IMR-90 (cell line): ENCODE measurements around the gene SASS6.

ENCODE experiments used
- CTCF ChIP-seq: conservative IDR thresholded peaks from 2 replicates; pipeline ENCODE4 v1.5.1; 2012; ENCODE audit warnings: mild to moderate bottlenecking, low read depth, low read length, improper control_type of control experiment
- MXI1 ChIP-seq: IDR thresholded peaks from 2 replicates; pipeline ENCODE4 v1.6.1; 2012; ENCODE audit warnings: low read depth, mild to moderate bottlenecking, low read length, moderate library complexity, borderline replicate concordance

- TF ChIP-seq CTCF (no peak), MXI1 (no peak)
These were observed 4.9 kb upstream of the SASS6 start for GRCh38 chr1:100137602-100138001.
